WTC11 (cell line): ENCODE results near the gene ZDHHC11. TPM values are rescaled to one million over a fixed set of nuclear protein-coding genes. Genes with fewer than 3 reads are reported as not detected.

Experiments
- ATAC-seq: fragments of 200-7000 bp; cut with Tn5 transposase; 2 replicates; pipeline ENCODE4 v1.10.0; 2021; ENCODE audit warnings: mild to moderate bottlenecking, moderate library complexity
- CTCF ChIA-PET: fragments of 300-600 bp; sonication (Branson Sonifier 250); formaldehyde crosslinking; loops from one replicate; lab custom pipeline; 2021; ENCODE audit warnings: antibody characterized with exemption; lab: Charles Lee
- POLR2A ChIA-PET: fragments of 350-600 bp; sonication (Branson Sonifier 250); formaldehyde crosslinking; loops from one replicate; lab custom pipeline; 2021; ENCODE audit warnings: antibody characterized with exemption; lab: Charles Lee
- DNase-seq: peaks from one replicate; pipeline ENCODE4 v3.0.0; 2021; ENCODE audit warnings: low spot score
- H3K27ac Mint-ChIP-seq: 2 replicates; pipeline ENCODE4 v1.8.0; 2021; ENCODE audit warnings: mixed read lengths
- H3K27me3 Mint-ChIP-seq: 2 replicates; pipeline ENCODE4 v1.8.0; 2021; ENCODE audit warnings: low read depth, mild to moderate bottlenecking, moderate library complexity, mixed read lengths
- H3K36me3 Mint-ChIP-seq: 2 replicates; pipeline ENCODE4 v1.8.0; 2021; ENCODE audit warnings: mixed read lengths
- H3K4me1 Mint-ChIP-seq: 2 replicates; pipeline ENCODE4 v1.8.0; 2022; ENCODE audit warnings: mixed read lengths
- H3K4me3 Mint-ChIP-seq: 2 replicates; pipeline ENCODE4 v1.8.0; 2021; ENCODE audit warnings: mild to moderate bottlenecking, moderate library complexity, mixed read lengths
- H3K9me3 Mint-ChIP-seq: 2 replicates; pipeline ENCODE4 v1.8.0; 2021; ENCODE audit warnings: mixed read lengths
- AR ChIP-seq: fragments of 250-450 bp; sonication (Bioruptor Pico); IDR thresholded peaks from 2 replicates; pipeline ENCODE4 v1.9.0; 2021; ENCODE audit warnings: mild to moderate bottlenecking
- CBFB ChIP-seq: sonication (generic); formaldehyde crosslinking; IDR thresholded peaks from 2 replicates; pipeline ENCODE4 v1.8.1; 2022; ENCODE audit warnings: mild to moderate bottlenecking, low read depth, missing genetic modification reagents
- FOXJ3 ChIP-seq: sonication (generic); formaldehyde crosslinking; IDR thresholded peaks from 2 replicates; pipeline ENCODE4 v1.9.0; 2021; ENCODE audit warnings: missing genetic modification reagents, mild to moderate bottlenecking, borderline replicate concordance
- FOXP1 ChIP-seq: sonication (generic); formaldehyde crosslinking; IDR thresholded peaks from 2 replicates; pipeline ENCODE4 v1.8.0; 2022; ENCODE audit warnings: missing genetic modification reagents, mild to moderate bottlenecking, moderate library complexity, borderline replicate concordance
- FOXP4 ChIP-seq: sonication (generic); formaldehyde crosslinking; IDR thresholded peaks from 2 replicates; pipeline ENCODE4 v1.8.0; 2022; ENCODE audit warnings: mild to moderate bottlenecking, missing genetic modification reagents
- NR3C1 ChIP-seq: sonication (generic); formaldehyde crosslinking; conservative IDR thresholded peaks from 2 replicates; pipeline ENCODE4 v1.8.1; 2023; ENCODE audit warnings: low read depth, mild to moderate bottlenecking, missing genetic modification reagents
- SMAD4 ChIP-seq: sonication (generic); formaldehyde crosslinking; IDR thresholded peaks from 2 replicates; pipeline ENCODE4 v1.8.0; 2022; ENCODE audit warnings: mild to moderate bottlenecking, missing genetic modification reagents
- SOX15 ChIP-seq: fragments of 250-450 bp; sonication (Bioruptor Pico); IDR thresholded peaks from 2 replicates; pipeline ENCODE4 v1.9.0; 2021; ENCODE audit warnings: mild to moderate bottlenecking
- TP53 ChIP-seq: sonication (generic); formaldehyde crosslinking; IDR thresholded peaks from 2 replicates; pipeline ENCODE4 v1.8.1; 2023; ENCODE audit warnings: mild to moderate bottlenecking, missing genetic modification reagents
- ZBTB21 ChIP-seq: sonication (generic); formaldehyde crosslinking; IDR thresholded peaks from 2 replicates; pipeline ENCODE4 v1.8.1; 2023; ENCODE audit warnings: mild to moderate bottlenecking, missing genetic modification reagents, borderline replicate concordance
- ZNF121 ChIP-seq: sonication (generic); formaldehyde crosslinking; IDR thresholded peaks from 2 replicates; pipeline ENCODE4 v1.8.0; 2023; ENCODE audit warnings: missing genetic modification reagents
- ZNF138 ChIP-seq: sonication (generic); formaldehyde crosslinking; conservative IDR thresholded peaks from 2 replicates; pipeline ENCODE4 v1.8.1; 2022; ENCODE audit warnings: mild to moderate bottlenecking, moderate library complexity, missing genetic modification reagents
- ZNF425 ChIP-seq: fragments of 250-450 bp; sonication (Bioruptor Pico); conservative IDR thresholded peaks from 2 replicates; pipeline ENCODE4 v1.9.0; 2021; ENCODE audit warnings: mild to moderate bottlenecking
- total RNA-seq: library from RNA; stranded (reverse); gene quantifications from 3 replicates; pipeline ENCODE4 v1.2.3, GENCODE V29; 2021
- TF ChIP-seq, protein P1 (sequence below): fragments of 250-450 bp; sonication (Bioruptor Pico); IDR thresholded peaks from 2 replicates; pipeline ENCODE4 v2.1.2; 2022; ENCODE audit warnings: mild to moderate bottlenecking, moderate library complexity
- TF ChIP-seq, protein P2 (sequence below): sonication (generic); formaldehyde crosslinking; IDR thresholded peaks from 2 replicates; pipeline ENCODE4 v1.8.1; 2022; ENCODE audit warnings: low read depth, missing genetic modification reagents, borderline replicate concordance

Gene ZDHHC11
- total RNA-seq, 1 experiment from 2014 or later: 21.4 TPM

DNA sequence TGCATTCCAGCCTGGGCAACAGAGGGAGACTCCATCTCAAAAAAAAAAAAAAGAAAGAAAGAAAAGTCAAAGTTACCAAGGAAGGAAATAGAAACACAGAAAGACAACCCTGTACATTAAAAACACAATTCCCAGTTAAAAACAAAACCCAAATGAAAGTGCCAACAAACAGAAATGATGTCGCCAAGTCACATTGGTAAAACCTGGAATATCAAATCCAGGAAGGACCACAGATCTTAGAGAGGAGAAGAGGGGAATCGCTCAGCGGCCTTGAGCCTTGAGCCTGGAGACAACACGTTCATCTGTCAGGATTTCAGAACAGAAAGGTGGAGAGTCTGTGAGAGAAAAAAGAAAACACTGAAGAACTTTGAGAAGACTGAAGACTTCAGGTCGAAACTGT is 1.2 kb upstream of the ZDHHC11 start (continued):
- TF ChIP-seq AR: no peak
- TF ChIP-seq, protein P1, sequence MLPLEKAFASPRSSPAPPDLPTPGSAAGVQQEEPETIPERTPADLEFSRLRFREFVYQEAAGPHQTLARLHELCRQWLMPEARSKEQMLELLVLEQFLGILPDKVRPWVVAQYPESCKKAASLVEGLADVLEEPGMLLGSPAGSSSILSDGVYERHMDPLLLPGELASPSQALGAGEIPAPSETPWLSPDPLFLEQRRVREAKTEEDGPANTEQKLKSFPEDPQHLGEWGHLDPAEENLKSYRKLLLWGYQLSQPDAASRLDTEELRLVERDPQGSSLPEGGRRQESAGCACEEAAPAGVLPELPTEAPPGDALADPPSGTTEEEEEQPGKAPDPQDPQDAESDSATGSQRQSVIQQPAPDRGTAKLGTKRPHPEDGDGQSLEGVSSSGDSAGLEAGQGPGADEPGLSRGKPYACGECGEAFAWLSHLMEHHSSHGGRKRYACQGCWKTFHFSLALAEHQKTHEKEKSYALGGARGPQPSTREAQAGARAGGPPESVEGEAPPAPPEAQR (CRISPR knock-in tag): no peak

GRCh38 chr5:851553-851952 is 767 bp upstream of the ZDHHC11 start:
- POLR2A ChIA-PET: no interaction called here
- Mint-ChIP-seq H3K4me1 (no peaks in the 10 kb centered on the region), H3K36me3 (no peaks in the 10 kb centered on the region), H3K9me3 (no peaks in the 10 kb centered on the region), H3K4me3 (no peak overlapping the region)
- CTCF ChIA-PET: interaction anchor here (0.7 kb wide), 1 partner anchor 55 kb away, joined by 3 read pairs; no protein-coding TSS in a partner anchor
- TF ChIP-seq SMAD4 (CRISPR knock-in tag) (no peak), ZNF425 (CRISPR knock-in tag) (no peak), SOX15 (no peak), CBFB (CRISPR knock-in tag) (no peak), ZNF121 (CRISPR knock-in tag) (no peak), ZNF138 (no peak), TP53 (CRISPR knock-in tag) (no peak), FOXP1 (CRISPR knock-in tag) (no peak), FOXJ3 (CRISPR knock-in tag) (no peak), ZBTB21 (CRISPR knock-in tag) (no peak), NR3C1 (CRISPR knock-in tag) (no peak), FOXP4 (CRISPR knock-in tag) (no peak)
- TF ChIP-seq, protein P2, sequence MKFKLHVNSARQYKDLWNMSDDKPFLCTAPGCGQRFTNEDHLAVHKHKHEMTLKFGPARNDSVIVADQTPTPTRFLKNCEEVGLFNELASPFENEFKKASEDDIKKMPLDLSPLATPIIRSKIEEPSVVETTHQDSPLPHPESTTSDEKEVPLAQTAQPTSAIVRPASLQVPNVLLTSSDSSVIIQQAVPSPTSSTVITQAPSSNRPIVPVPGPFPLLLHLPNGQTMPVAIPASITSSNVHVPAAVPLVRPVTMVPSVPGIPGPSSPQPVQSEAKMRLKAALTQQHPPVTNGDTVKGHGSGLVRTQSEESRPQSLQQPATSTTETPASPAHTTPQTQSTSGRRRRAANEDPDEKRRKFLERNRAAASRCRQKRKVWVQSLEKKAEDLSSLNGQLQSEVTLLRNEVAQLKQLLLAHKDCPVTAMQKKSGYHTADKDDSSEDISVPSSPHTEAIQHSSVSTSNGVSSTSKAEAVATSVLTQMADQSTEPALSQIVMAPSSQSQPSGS (CRISPR knock-in tag): no peak
- TF ChIP-seq, all 79 proteins: peak for 0
- ATAC-seq (no peak), DNase-seq (peak; percentile 4)
- Mint-ChIP-seq H3K27ac (no peak overlapping the region), H3K27me3 (no peaks in the 10 kb centered on the region; the same call in 1 of the 2 replicates)
